HL-60 (cell line): ENCODE measurements around the gene GALNT6.

Experiments
- DNase-seq, 2 experiments: peaks; one replicate each; pipeline ENCODE4 v3.0.0-alpha.2; 2010 to 2020; ENCODE audit warnings: low read depth in 1 of 2, low spot score in 1 of 2
- H3K27ac ChIP-seq: fragments of 250-450 bp; sonication (Bioruptor Pico); replicated peaks from 2 replicates; pipeline ENCODE4 v1.5.1; 2020; ENCODE audit warnings: mild to moderate bottlenecking, moderate library complexity
- H3K27me3 ChIP-seq: fragments of 250-450 bp; sonication (Bioruptor Pico); 2 replicates; pipeline ENCODE4 v1.5.1; 2021; ENCODE audit warnings: mild to moderate bottlenecking, moderate library complexity; ENCODE audit not compliant: insufficient read depth, poor library complexity, severe bottlenecking
- H3K4me3 ChIP-seq: replicated peaks from 2 replicates; pipeline ENCODE4 v1.5.1; 2011; ENCODE audit warnings: mild to moderate bottlenecking, control low read depth, low read length; ENCODE audit not compliant: insufficient read depth
- CTCF ChIP-seq: IDR thresholded peaks from one replicate; pipeline ENCODE4 v1.5.1; 2011; ENCODE audit warnings: low read length, control low read depth, inconsistent platforms; ENCODE audit not compliant: insufficient read depth
- GABPA ChIP-seq: IDR thresholded peaks from 2 replicates; pipeline ENCODE4 v1.6.1; 2012; ENCODE audit warnings: low read depth
- POLR2AphosphoS5 ChIP-seq: IDR thresholded peaks from 2 replicates; pipeline ENCODE4 v1.6.1; 2012; ENCODE audit warnings: low read depth
- REST ChIP-seq: IDR thresholded peaks from 2 replicates; pipeline ENCODE4 v1.6.1; 2012; ENCODE audit warnings: low read depth; ENCODE audit not compliant: insufficient replicate concordance
- SPI1 ChIP-seq: IDR thresholded peaks from 2 replicates; pipeline ENCODE4 v1.6.1; 2012; ENCODE audit warnings: low read depth, mild to moderate bottlenecking, borderline replicate concordance

Gene GALNT6

DNA sequence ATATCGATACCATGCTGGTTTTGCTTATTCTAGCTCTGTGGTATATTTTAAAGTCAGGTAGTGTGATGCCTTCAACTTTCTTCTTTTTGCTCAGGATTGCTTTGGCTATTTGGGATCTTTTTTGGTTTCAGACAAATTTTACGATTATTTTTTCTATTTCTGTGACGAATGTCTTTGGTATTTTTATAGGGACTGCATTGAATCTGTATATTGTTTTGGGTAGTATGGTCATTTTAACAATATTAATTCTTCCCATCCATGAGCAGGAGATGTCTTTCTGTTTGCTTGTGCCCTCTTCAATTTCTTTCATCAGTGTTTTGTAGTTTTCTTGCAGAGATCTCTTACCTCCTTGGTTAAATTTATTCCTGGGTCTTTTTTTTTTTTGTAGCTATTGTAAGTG lies 22.6 kb upstream of the GALNT6 start:
- TF ChIP-seq SPI1 (no peak), POLR2AphosphoS5 (no peak), REST (no peak), CTCF (no peak), GABPA (no peak)
- Histone ChIP-seq H3K4me3 (no peak overlapping the region), H3K27ac (no peak overlapping the region), H3K27me3 (no peaks in the 10 kb centered on the region)
- no peak for DNase-seq

DNA sequence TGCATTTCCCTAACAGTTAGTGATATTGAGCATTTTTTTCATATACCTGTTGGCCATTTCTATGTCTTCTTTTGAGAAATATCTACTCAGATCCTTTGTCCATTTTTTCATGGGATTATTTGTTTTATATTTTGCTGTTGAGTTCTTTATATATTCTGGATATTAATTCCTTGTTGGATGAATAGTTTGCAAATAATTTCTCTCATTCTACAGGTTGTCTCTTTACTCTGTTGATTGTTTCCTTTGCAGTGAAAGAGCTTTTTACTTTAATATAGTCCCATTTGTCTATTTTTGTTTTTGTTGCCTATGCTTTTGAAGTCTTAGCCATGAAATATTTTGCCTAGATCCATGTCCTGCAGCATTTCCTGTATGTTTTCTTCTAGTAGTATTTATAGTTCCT lies 21.9 kb upstream of the GALNT6 start:
- no peak for TF ChIP-seq SPI1
- no peak for TF ChIP-seq GABPA
- TF ChIP-seq REST, result no peak
- no peak for TF ChIP-seq CTCF
- no peak for TF ChIP-seq POLR2AphosphoS5

GRCh38 chr12:51409846-51410245 lies 18.6 kb upstream of the GALNT6 start:
- H3K4me3 ChIP-seq, result no peak overlapping the region
- TF ChIP-seq POLR2AphosphoS5, result no peak
- no peak for TF ChIP-seq SPI1
- no peak for TF ChIP-seq CTCF
- no peak for TF ChIP-seq REST
- no peak for TF ChIP-seq GABPA
- no peak overlapping the region for H3K27ac ChIP-seq
- DNase-seq, result no peak
- no peaks in the 10 kb centered on the region for H3K27me3 ChIP-seq

More for the DNA sequence above, 21.9 kb upstream of the GALNT6 start:
- Histone ChIP-seq H3K4me3 (no peak overlapping the region), H3K27ac (no peak overlapping the region), H3K27me3 (no peaks in the 10 kb centered on the region)
- no peak for DNase-seq
